Activated CD8-positive, alpha-beta T cell treated with anti-CD3 and anti-CD28 coated beads, Interleukin-2, amount 10 ng/mL, durations not matched to agents 7 days and 5 days (primary cell): ENCODE results near the gene SMIM13. TPM values are rescaled to one million over a fixed set of nuclear protein-coding genes. Genes with fewer than 3 reads are reported as not detected.

Experiments used
- ATAC-seq: fragments of 150-1000 bp; cut with Tn5 transposase; one replicate; pipeline ENCODE4 v1.10.0; 2021; ENCODE audit warnings: moderate library complexity
- CTCF ChIA-PET: fragments of 350-600 bp; sonication (Branson Sonifier 250); formaldehyde crosslinking; loops from one replicate; lab custom pipeline; 2021; ENCODE audit warnings: antibody characterized with exemption; lab: Charles Lee
- POLR2A ChIA-PET: fragments of 350-600 bp; sonication (Branson Sonifier 250); formaldehyde crosslinking; loops from one replicate; lab custom pipeline; 2021; ENCODE audit warnings: antibody characterized with exemption; lab: Charles Lee
- DNase-seq: peaks from one replicate; pipeline ENCODE4 v3.0.0-alpha.2; 2020
- H3K27ac Mint-ChIP-seq: one replicate; pipeline ENCODE4 v1.8.0; 2021; ENCODE audit warnings: mild to moderate bottlenecking, mixed read lengths
- H3K27me3 Mint-ChIP-seq: one replicate; pipeline ENCODE4 v1.8.0; 2021; ENCODE audit warnings: low read depth, mixed read lengths
- H3K36me3 Mint-ChIP-seq: one replicate; pipeline ENCODE4 v1.8.0; 2021; ENCODE audit warnings: low read depth, mixed read lengths
- H3K4me1 Mint-ChIP-seq: one replicate; pipeline ENCODE4 v1.8.0; 2021; ENCODE audit warnings: low read depth, mixed read lengths
- H3K4me3 Mint-ChIP-seq: one replicate; pipeline ENCODE4 v1.8.0; 2021; ENCODE audit warnings: mild to moderate bottlenecking, mixed read lengths
- H3K9me3 Mint-ChIP-seq: one replicate; pipeline ENCODE4 v1.8.0; 2022; ENCODE audit warnings: mixed read lengths; ENCODE audit not compliant: insufficient read depth
- total RNA-seq, 2 experiments: library from RNA; stranded (reverse); gene quantifications; one replicate each; pipeline ENCODE4 v1.2.3, GENCODE V29; 2021

SMIM13 gene
- total RNA-seq, 2 experiments from 2014 or later = 9.5 to 10.1 TPM

DNA sequence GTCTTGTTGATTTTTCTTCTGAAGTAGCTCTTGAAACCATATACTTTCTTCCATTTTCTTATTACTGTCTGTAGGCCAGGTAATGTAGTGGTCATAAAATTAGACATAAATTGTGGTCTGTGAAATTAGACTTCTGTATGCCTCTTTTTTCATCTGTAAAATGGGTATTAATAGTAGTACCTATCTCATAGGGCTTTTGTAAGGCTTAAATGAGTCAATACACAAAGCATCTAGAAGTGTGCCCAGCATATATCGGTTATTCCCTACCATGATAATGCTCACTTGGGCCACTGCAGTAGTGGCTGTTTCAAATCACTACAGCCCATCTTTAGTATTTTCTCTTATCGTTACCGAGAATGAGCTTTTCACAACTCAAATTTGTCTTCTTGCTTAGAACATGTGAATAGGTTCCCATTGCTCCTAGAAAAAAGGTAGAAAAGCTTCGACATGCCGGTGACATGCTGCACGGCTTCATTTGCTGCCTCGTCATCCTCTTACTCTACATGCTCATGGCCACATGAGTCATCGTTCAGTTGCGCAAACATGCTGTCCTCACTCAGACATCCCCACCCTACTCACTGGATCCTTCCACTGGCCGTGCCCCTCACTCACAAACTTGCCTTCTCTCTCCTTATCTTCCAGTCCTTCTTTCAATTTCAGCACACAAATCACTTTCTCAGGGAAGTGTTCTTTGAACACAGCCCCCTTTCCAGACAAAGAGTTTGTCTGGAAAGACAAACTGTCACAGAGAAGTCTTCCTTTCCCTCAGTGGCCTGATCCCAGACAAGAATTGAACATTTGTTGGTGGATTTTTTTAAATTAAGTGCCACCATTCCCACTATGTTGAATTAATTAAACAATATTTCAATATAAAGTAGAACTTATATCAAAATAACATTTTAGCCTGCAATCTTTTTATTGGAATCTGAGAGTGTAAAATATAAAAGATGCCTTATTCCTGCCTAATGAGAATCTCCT, 50.0 kb downstream of the SMIM13 start:
- no peak overlapping the region for H3K4me3 Mint-ChIP-seq
- H3K27ac Mint-ChIP-seq = no peak overlapping the region
- H3K4me1 Mint-ChIP-seq = peaks cover 2% of the 10 kb centered on the region
- H3K27me3 Mint-ChIP-seq = no peaks in the 10 kb centered on the region
- H3K36me3 Mint-ChIP-seq = no peaks in the 10 kb centered on the region
- DNase-seq = no peak
- POLR2A ChIA-PET = interaction anchor here (0.8 kb wide), 1 partner anchor 353 kb away, joined by 5 read pairs; no protein-coding TSS in a partner anchor
- ATAC-seq = no peak
- H3K9me3 Mint-ChIP-seq = no peaks in the 10 kb centered on the region
- CTCF ChIA-PET = interaction anchor here (0.6 to 7.5 kb wide), 20 partner anchors 9 to 435 kb away, joined by 3 to 102 read pairs (median 4); partner anchors contain the start of genes NEDD9 and SMIM13

DNA sequence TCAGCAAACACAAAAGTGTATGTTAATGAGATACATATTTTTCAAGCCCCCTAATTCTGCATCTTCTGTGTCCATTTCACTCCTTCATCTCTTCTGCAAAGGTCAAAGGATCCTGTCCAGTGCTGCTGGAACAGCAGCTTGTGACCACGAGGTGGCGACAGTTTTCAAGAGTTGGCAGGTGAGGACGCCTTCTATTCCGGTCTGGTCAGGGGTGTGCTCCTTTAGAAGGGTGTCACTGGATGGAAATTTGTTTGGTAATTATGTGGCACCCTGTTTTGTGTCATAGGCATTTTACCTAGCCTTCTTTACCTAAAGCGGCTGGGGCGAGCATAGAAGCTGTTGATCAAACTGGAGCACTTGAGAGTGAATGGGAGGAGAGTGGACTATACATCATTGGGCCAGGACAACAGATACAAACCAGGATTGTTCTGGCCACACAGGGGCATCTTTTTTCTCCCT, 50.8 kb downstream of the SMIM13 start:
- Mint-ChIP-seq H3K4me3 (no peak overlapping the region), H3K27ac (no peak overlapping the region), H3K36me3 (no peaks in the 10 kb centered on the region), H3K9me3 (no peaks in the 10 kb centered on the region), H3K4me1 (peaks cover 2% of the 10 kb centered on the region), H3K27me3 (no peaks in the 10 kb centered on the region)
- POLR2A ChIA-PET = interaction anchor here (0.8 kb wide), 1 partner anchor 352 kb away, joined by 5 read pairs; no protein-coding TSS in a partner anchor
- ATAC-seq = peak; percentile 91
- peak; percentile 83 for DNase-seq
- CTCF ChIA-PET = interaction anchor here (0.6 to 7.5 kb wide), 20 partner anchors 8 to 434 kb away, joined by 3 to 102 read pairs (median 4); partner anchors contain the start of genes NEDD9 and SMIM13

DNA sequence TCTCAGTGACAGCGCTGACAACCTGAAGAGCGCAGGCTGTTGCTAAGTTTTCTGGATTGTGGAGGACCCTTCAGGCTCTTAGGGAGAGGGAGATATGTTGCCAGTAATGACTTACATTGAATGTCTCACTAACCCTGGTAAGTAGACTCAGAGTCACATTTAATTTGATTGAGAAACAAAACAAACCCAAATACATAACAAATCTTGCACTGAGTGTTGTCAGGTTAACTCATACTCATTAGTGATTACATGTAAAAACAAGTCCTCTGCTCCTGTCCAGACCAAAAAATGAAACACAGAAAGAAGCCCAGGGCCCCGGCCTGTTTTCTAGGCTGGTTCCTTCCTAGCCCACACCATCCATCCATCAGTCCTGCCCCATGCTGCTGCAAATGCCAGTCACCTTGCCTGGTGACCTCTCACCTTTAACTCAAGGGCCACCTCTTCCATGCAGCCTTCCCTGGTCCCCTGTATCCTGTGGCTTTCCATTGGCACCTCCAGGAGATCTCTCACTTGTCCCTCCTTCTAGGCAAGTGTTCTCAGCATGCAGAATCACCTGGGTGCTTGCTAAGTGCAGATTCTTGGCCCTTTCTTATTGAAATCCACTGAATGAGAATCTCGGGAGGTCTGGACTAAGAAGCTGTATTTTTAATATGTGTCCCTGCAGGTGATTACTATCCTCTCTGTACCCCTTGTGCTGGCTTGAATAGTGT, 52.6 kb downstream of the SMIM13 start:
- Mint-ChIP-seq H3K4me1 (peaks cover 2% of the 10 kb centered on the region), H3K27ac (peak overlapping the region; percentile 41), H3K27me3 (no peaks in the 10 kb centered on the region), H3K9me3 (no peaks in the 10 kb centered on the region), H3K36me3 (no peaks in the 10 kb centered on the region), H3K4me3 (no peak overlapping the region)
- ATAC-seq (no peak), DNase-seq (no peak)
- POLR2A ChIA-PET = no interaction called here
- CTCF ChIA-PET = interaction anchor here (7.5 kb wide), 1 partner anchor 350 kb away, joined by 102 read pairs; no protein-coding TSS in a partner anchor

DNA sequence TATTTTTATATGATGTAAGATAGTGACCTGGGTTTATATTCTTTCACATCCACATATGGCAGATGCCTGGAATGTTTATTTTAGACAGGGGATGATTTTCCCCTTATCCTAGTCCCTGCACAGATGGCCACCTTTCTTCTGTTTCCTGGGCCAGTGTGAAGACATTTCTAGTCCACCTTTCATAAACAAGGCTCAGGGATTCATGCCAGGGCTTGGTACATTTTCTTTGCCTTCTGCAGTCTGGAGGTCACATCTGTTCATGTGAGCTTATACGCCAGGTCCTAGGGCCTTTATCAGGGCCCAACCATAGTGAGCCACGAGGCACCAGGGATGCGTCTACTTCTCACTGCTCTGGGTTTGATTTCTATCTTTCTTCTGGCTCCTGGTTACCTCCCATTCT, 55.9 kb downstream of the SMIM13 start:
- H3K4me1 Mint-ChIP-seq = peaks cover 7% of the 10 kb centered on the region
- no peak overlapping the region for H3K27ac Mint-ChIP-seq
- DNase-seq = no peak
- no peaks in the 10 kb centered on the region for H3K9me3 Mint-ChIP-seq
- H3K27me3 Mint-ChIP-seq = peaks cover 2% of the 10 kb centered on the region
- H3K4me3 Mint-ChIP-seq = no peak overlapping the region
- POLR2A ChIA-PET = no interaction called here
- no peaks in the 10 kb centered on the region for H3K36me3 Mint-ChIP-seq
- CTCF ChIA-PET = interaction anchor here (2.0 to 7.5 kb wide), 2 partner anchors 22 to 347 kb away, joined by 4 to 102 read pairs; no protein-coding TSS in a partner anchor
- ATAC-seq = no peak

DNA sequence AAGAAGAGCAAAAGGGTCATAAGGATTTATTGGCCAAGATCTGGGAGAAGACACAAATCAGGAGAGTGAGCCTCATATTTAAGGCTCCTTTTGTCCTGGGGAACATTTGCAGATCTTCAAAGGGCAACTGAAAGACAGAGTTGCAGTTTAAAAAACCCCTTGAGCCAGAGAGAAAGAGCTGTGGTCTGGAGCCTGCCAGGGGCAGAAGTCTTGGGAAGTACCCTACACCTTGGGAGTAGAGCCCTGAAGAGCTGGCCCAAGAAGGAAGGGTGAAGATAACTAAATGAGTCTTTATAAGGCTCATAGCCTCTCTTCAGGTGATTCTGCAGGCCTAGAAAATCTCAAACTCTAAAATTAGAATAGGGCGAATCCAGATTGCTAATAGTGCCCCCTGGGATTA, 57.9 kb downstream of the SMIM13 start:
- ATAC-seq (no peak), DNase-seq (no peak)
- H3K27ac Mint-ChIP-seq = no peak overlapping the region
- ChIA-PET POLR2A (no interaction called here), CTCF (interaction anchor here (0.8 to 2.5 kb wide), 5 partner anchors 21 to 425 kb away, joined by 3 to 11 read pairs (median 3); no protein-coding TSS in a partner anchor)
- peaks cover 10% of the 10 kb centered on the region for H3K27me3 Mint-ChIP-seq
- H3K9me3 Mint-ChIP-seq = no peaks in the 10 kb centered on the region
- H3K4me1 Mint-ChIP-seq = peaks cover 7% of the 10 kb centered on the region
- no peaks in the 10 kb centered on the region for H3K36me3 Mint-ChIP-seq
- H3K4me3 Mint-ChIP-seq = no peak overlapping the region

DNA sequence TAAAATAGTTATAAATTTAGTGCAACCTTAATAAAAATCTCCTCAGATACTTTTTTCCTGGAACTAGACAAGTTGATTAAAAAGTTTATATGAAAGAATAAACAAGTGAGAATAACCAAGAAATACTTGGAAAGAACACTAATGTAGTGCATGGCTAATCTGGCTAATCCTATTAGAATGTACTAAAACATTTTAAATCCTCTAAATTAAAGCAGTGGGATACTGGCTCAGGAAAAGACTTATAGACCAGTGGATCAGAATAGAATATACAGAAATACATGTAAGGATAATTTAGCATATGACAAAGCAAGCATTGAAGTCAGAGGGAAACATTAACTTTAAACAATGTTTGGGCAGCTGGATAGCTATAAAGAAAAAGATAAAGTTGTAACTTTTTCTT, 58.9 kb downstream of the SMIM13 start:
- peaks cover 14% of the 10 kb centered on the region for H3K27me3 Mint-ChIP-seq
- DNase-seq (no peak), ATAC-seq (no peak)
- no peaks in the 10 kb centered on the region for H3K36me3 Mint-ChIP-seq
- H3K4me1 Mint-ChIP-seq = peaks cover 7% of the 10 kb centered on the region
- ChIA-PET CTCF (interaction anchor here (0.8 to 2.5 kb wide), 3 partner anchors 9 to 344 kb away, joined by 3 to 11 read pairs (median 3); no protein-coding TSS in a partner anchor), POLR2A (no interaction called here)
- H3K4me3 Mint-ChIP-seq = no peak overlapping the region
- no peak overlapping the region for H3K27ac Mint-ChIP-seq
- no peaks in the 10 kb centered on the region for H3K9me3 Mint-ChIP-seq

DNA sequence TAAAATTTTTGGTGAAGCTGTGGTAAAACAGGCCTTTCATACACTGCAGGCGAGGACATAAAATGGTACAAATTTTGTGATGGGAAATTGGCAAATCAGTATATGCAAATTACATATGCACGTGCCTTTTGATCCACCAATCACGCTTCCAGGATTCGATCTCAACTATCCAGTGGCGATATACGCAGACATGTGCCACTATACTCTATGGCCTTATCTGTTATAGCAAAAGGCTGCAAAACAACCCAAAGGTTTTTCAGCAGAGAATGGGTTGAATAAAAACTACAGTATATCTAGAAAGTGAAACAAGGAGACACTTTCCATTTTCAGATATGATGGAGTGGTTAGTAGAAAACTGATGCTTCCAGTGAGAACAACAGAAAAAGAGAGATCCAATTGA, 59.8 kb downstream of the SMIM13 start:
- no peak for ATAC-seq
- POLR2A ChIA-PET = no interaction called here
- H3K27ac Mint-ChIP-seq = no peak overlapping the region

DNA sequence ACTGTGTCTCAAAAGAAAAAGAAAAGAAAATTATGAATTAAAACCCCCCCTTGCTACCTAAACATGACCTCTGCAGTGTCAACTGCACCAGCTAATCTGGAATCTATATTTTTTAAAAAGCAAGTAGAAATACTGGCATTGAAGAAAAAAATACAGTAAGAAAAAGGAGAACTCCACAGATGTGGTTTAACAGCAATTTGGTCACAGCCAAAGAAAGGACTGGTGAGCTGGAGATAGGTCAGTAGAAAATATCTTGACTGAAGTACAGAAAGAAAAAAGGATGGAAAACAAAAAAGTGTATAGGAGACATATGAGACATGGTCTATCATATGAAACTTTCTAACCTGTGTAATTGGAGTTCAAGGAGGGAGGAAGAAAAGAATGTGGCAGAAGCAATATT, 62.0 kb downstream of the SMIM13 start:
- CTCF ChIA-PET = interaction anchor here (0.9 to 2.0 kb wide), 4 partner anchors 12 to 341 kb away, joined by 3 to 12 read pairs (median 4); no protein-coding TSS in a partner anchor
- DNase-seq (no peak), ATAC-seq (no peak)
- Mint-ChIP-seq H3K36me3 (no peaks in the 10 kb centered on the region), H3K27ac (no peak overlapping the region), H3K9me3 (no peaks in the 10 kb centered on the region), H3K4me1 (peaks cover 7% of the 10 kb centered on the region), H3K27me3 (peaks cover 16% of the 10 kb centered on the region), H3K4me3 (no peak overlapping the region)
- POLR2A ChIA-PET = no interaction called here

More for the DNA sequence above, 59.8 kb downstream of the SMIM13 start:
- H3K4me3 Mint-ChIP-seq = peak overlapping the region; percentile 59
- no peaks in the 10 kb centered on the region for H3K36me3 Mint-ChIP-seq
- peaks cover 15% of the 10 kb centered on the region for H3K27me3 Mint-ChIP-seq
- DNase-seq = no peak
- H3K9me3 Mint-ChIP-seq = no peaks in the 10 kb centered on the region
- CTCF ChIA-PET = interaction anchor here (1.6 kb wide), 1 partner anchor 58 kb away, joined by 3 read pairs; no protein-coding TSS in a partner anchor
- H3K4me1 Mint-ChIP-seq = peaks cover 7% of the 10 kb centered on the region

DNA sequence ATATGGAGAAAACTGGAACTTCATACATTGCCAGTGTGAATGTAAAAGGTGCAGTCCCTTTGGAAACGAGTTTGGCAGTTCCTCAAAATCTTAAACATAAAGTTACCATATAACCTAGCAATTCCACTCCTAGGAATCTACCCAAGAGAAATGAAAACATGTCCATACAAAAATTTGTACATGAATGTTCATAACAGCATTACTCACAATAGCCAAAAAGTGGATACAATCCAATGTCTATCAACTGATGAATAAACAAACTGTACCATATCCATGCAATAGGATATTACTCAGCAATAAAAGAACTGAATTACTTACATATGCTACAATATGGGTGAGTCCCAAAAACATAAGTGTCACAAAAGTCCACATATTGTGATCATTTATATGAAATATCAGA, 66.6 kb downstream of the SMIM13 start:
- CTCF ChIA-PET = interaction anchor here (1.7 kb wide), 1 partner anchor 336 kb away, joined by 7 read pairs; no protein-coding TSS in a partner anchor
- H3K36me3 Mint-ChIP-seq = no peaks in the 10 kb centered on the region
- no peaks in the 10 kb centered on the region for H3K9me3 Mint-ChIP-seq
- peaks cover 10% of the 10 kb centered on the region for H3K27me3 Mint-ChIP-seq
- POLR2A ChIA-PET = no interaction called here
- H3K4me1 Mint-ChIP-seq = peaks cover 14% of the 10 kb centered on the region
- ATAC-seq (no peak), DNase-seq (no peak)
- H3K4me3 Mint-ChIP-seq = no peak overlapping the region
- no peak overlapping the region for H3K27ac Mint-ChIP-seq

DNA sequence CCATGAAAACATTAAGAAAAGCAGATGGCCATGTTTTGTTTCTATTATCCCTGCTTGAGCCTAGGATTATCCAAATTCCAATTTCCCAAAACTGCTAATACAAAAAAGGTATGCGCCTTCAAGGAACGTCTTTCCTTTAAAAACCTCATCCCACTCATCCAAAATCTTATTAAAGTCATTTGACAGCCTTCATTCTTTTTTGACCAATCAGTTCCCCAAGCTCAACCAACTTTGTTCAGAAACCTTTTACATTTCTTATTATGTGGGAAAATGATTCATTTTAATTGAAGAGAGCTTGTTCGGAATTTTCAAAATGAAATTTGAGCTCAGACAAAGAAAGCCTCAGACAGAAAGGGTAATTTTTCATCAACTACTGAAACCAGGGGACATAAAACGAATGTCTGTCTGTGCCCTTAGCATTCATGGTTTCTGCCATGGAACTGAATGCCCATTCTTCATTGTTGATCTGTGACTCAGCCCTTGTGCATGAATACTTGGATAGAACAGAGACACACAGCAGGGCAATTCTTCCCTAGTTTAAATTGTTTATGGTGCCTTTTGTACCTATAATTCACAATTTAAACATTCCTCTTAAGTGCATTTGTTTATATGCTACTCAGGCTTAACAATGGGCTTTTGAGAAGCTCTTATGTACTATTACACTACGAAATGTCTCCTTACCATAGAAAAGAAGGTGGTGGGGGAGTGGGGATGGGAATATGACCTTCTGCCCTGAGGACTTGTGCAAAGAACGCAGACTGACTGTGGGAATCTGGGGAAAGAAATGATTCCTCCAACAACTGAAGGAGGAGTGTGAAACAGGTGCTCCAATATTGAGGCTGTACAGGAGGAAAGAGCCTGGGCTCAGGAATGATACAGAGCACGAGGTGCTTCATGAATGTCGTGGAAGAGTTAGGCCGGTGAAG, 67.7 kb downstream of the SMIM13 start:
- no peak overlapping the region for H3K4me3 Mint-ChIP-seq
- POLR2A ChIA-PET = no interaction called here
- ATAC-seq (no peak), DNase-seq (no peak)
- H3K27me3 Mint-ChIP-seq = peaks cover 6% of the 10 kb centered on the region
- H3K4me1 Mint-ChIP-seq = peaks cover 22% of the 10 kb centered on the region
- H3K27ac Mint-ChIP-seq = no peak overlapping the region
- CTCF ChIA-PET = interaction anchor here (1.0 to 1.1 kb wide), 2 partner anchors 11 to 17 kb away, joined by 3 to 4 read pairs; no protein-coding TSS in a partner anchor
- H3K9me3 Mint-ChIP-seq = no peaks in the 10 kb centered on the region
- no peaks in the 10 kb centered on the region for H3K36me3 Mint-ChIP-seq
